Gastrocnemius medialis (tissue), 4 donors: ENCODE measurements around the gene CNNM3. TPM values are rescaled to one million over a fixed set of nuclear protein-coding genes. Genes with fewer than 3 reads are reported as not detected.
A peak's percentile ranks its signal among the peaks of the same experiment; 100 is the strongest.

ENCODE experiments used
- ATAC-seq, 2 donors: fragments of 150-250 bp; one replicate each; pipeline ENCODE4 v1.9.1; 2016
- DNase-seq, 2 donors: peaks; one replicate each; pipeline ENCODE4 v3.0.0-alpha.2; 2019
- H3K27ac ChIP-seq, 4 donors: fragments of 200-600 bp; sonication (generic); 1 replicate in 1 of 4; 2 replicates in 3 of 4; pipeline ENCODE4 v1.5.1; 2016 to 2018; ENCODE audit warnings: mild to moderate bottlenecking in 2 of 4, moderate library complexity in 1 of 4
- H3K27me3 ChIP-seq, 3 donors: fragments of 200-600 bp; sonication (generic) in 2 of 3; 1 replicate in 1 of 3; 2 replicates in 2 of 3; pipeline versions ENCODE4 v1.5.1 to v1.6.0; 2016 to 2019; ENCODE audit warnings: mild to moderate bottlenecking in 1 of 3, moderate library complexity in 1 of 3
- H3K36me3 ChIP-seq, 2 donors: fragments of 200-600 bp; sonication (generic) in 1 of 2; one replicate each; pipeline ENCODE4 v1.5.1; 2017 to 2018
- H3K4me1 ChIP-seq, 2 donors: fragments of 200-600 bp; sonication (generic) in 1 of 2; one replicate each; pipeline ENCODE4 v1.5.1; 2016 to 2017; ENCODE audit warnings: mild to moderate bottlenecking in 2 of 2
- H3K4me3 ChIP-seq, 4 donors: fragments of 200-600 bp; sonication (generic) in 3 of 4; 1 replicate in 1 of 4; 2 replicates in 3 of 4; pipeline ENCODE4 v1.5.1; 2016 to 2019; ENCODE audit warnings: mild to moderate bottlenecking in 2 of 4
- H3K9me3 ChIP-seq, 3 donors: fragments of 200-600 bp; sonication (generic) in 2 of 3; 1 replicate in 1 of 3; 2 replicates in 2 of 3; pipeline ENCODE4 v1.5.1; 2016 to 2019
- CTCF ChIP-seq, 5 experiments: fragments of 450-650 bp in 3 of 5; fragments of 200-600 bp in 2 of 5; sonication (generic) in 2 of 5; IDR thresholded peaks in 4 of 5; conservative IDR thresholded peaks in 1 of 5; 1 replicate in 4 of 5; 2 replicates in 1 of 5; pipeline ENCODE4 v1.5.1; 2016 to 2019; ENCODE audit warnings: antibody characterized with exemption in 5 of 5, mild to moderate bottlenecking in 3 of 5, moderate library complexity in 3 of 5
- POLR2A ChIP-seq, 2 donors: fragments of 450-650 bp; IDR thresholded peaks; one replicate each; pipeline ENCODE4 v1.6.1; 2017; ENCODE audit warnings: antibody characterized with exemption in 2 of 2, mild to moderate bottlenecking in 2 of 2, moderate library complexity in 2 of 2
- in situ Hi-C, 4 donors: fragments of 200-750 bp; cut with MboI; loops; one replicate each; pipeline versions ENCODE4 v1.15.0 to v1.8.0; 2017; ENCODE audit warnings: low sequenced_read_pairs in 4 of 4
- intact Hi-C: fragments of 100-400 bp; cut with DNase I; formaldehyde crosslinking; loops from one replicate; pipeline ENCODE4 v1.15.1; 2023; ENCODE audit warnings: low total_unique reads
- total RNA-seq, 4 donors: library from RNA; depleted of rRNA; stranded (reverse); fragments of >200 nt; gene quantifications; one replicate each; pipeline versions ENCODE4 v1.1.0 to v1.2.3, GENCODE V29; 2016

CNNM3 gene
- total RNA-seq, 4 donors from 2014 or later, result 3.3 to 9.8 (median 8.6) TPM

- no peak for ATAC-seq
- Histone ChIP-seq H3K9me3 (no peaks in the 10 kb centered on the region), H3K4me1 (peaks cover 14 to 17% of the 10 kb centered on the region in 2 donors), H3K4me3 (peak overlapping the region in 3 of 4 donors; percentile 74 to 95 (median 86)), H3K27ac (peak overlapping the region; percentile 86 to 90 (median 87)), H3K27me3 (no peaks in the 10 kb centered on the region), H3K36me3 (peaks cover 0 to 28% of the 10 kb centered on the region in 2 donors)
- TF ChIP-seq POLR2A (IDR thresholded peaks at IDR 0.05) (no peak), CTCF (IDR thresholded peaks at IDR 0.05 in 4 of 5, conservative IDR thresholded peaks at IDR 0.05 in 1 of 5) (no peak)
- no peak for DNase-seq
- in situ Hi-C loops (no loop called here), intact Hi-C loops (no loop called here)
These were observed 51.1 kb downstream of the CNNM3 start for GRCh38 chr2:96866986-96867755.

- in situ Hi-C loops, result no loop called here
- peaks cover 0 to 26% of the 10 kb centered on the region in 2 donors for H3K36me3 ChIP-seq
- intact Hi-C loops, result loop anchor here (2.0 kb wide), 1 partner anchor 39 kb away; no protein-coding TSS in a partner anchor
- no peak for DNase-seq
- TF ChIP-seq CTCF (IDR thresholded peaks at IDR 0.05 in 4 of 5, conservative IDR thresholded peaks at IDR 0.05 in 1 of 5) (no peak), POLR2A (IDR thresholded peaks at IDR 0.05) (no peak)
- no peaks in the 10 kb centered on the region for H3K27me3 ChIP-seq
- H3K4me1 ChIP-seq, result peaks cover 18 to 22% of the 10 kb centered on the region in 2 donors
- no peak for ATAC-seq
- H3K27ac ChIP-seq, result peak overlapping the region; percentile 86 to 90 (median 87)
- H3K4me3 ChIP-seq, result peak overlapping the region; percentile 74 to 95 (median 80)
- H3K9me3 ChIP-seq, result no peaks in the 10 kb centered on the region
These were observed 51.9 kb downstream of the CNNM3 start for GRCh38 chr2:96867756-96868554.

- no peaks in the 10 kb centered on the region for H3K9me3 ChIP-seq
- peaks cover 0 to 18% of the 10 kb centered on the region in 2 donors for H3K36me3 ChIP-seq
- peak overlapping the region; percentile 86 to 90 (median 87) for H3K27ac ChIP-seq
- in situ Hi-C loops (no loop called here), intact Hi-C loops (loop anchor here (1.0 to 2.0 kb wide), 3 partner anchors 10 to 52 kb away; partner anchors contain the start of genes ANKRD39 and CNNM3)
- no peaks in the 10 kb centered on the region for H3K27me3 ChIP-seq
- peak overlapping the region; percentile 74 to 95 (median 80) for H3K4me3 ChIP-seq
- peaks cover 24 to 29% of the 10 kb centered on the region in 2 donors for H3K4me1 ChIP-seq
- peak; percentile 68 to 75 for DNase-seq
- ATAC-seq, result peak; percentile 56
- TF ChIP-seq CTCF (IDR thresholded peaks at IDR 0.05 in 4 of 5, conservative IDR thresholded peaks at IDR 0.05 in 1 of 5) (peak; percentile 55 to 73 (median 68)), POLR2A (IDR thresholded peaks at IDR 0.05) (peak; percentile 35 to 43)
These were observed 52.6 kb downstream of the CNNM3 start for GRCh38 chr2:96868555-96869280.

- Histone ChIP-seq H3K27me3 (no peaks in the 10 kb centered on the region), H3K4me1 (peaks cover 30 to 35% of the 10 kb centered on the region in 2 donors)
- intact Hi-C loops, result loop anchor here (1.0 to 2.0 kb wide), 3 partner anchors 11 to 53 kb away; partner anchors contain the start of genes ANKRD39 and CNNM3
These were observed 53.3 kb downstream of the CNNM3 start for GRCh38 chr2:96869281-96869821.

More at GRCh38 chr2:96869281-96869821, 53.3 kb downstream of the CNNM3 start:
- Histone ChIP-seq H3K36me3 (peaks cover 0 to 12% of the 10 kb centered on the region in 2 donors), H3K4me3 (peak overlapping the region; percentile 74 to 95 (median 80)), H3K9me3 (no peaks in the 10 kb centered on the region), H3K27ac (peak overlapping the region; percentile 86 to 90 (median 87))
- DNase-seq (peak in 1 of 2 donors; percentile 44), ATAC-seq (peak; percentile 27 to 32)
- in situ Hi-C loops, result no loop called here
- TF ChIP-seq CTCF (IDR thresholded peaks at IDR 0.05 in 4 of 5, conservative IDR thresholded peaks at IDR 0.05 in 1 of 5), result peak in 2 of 5 experiments; percentile 6 to 29
- TF ChIP-seq POLR2A (IDR thresholded peaks at IDR 0.05), result no peak
